Middle frontal gyrus (tissue), 1 donor: ENCODE measurements around the gene ZNF837.
"Not testable (repeated sequence)": the region's sequence is repeated elsewhere in the genome, so short reads cannot be mapped to it uniquely, and the experiment has no call there.

Source experiments
- DNase-seq: peaks from one replicate; pipeline ENCODE4 v3.0.0-alpha.2; 2015; ENCODE audit warnings: low spot score; ENCODE audit errors: extremely low spot score

ZNF837 gene

DNA sequence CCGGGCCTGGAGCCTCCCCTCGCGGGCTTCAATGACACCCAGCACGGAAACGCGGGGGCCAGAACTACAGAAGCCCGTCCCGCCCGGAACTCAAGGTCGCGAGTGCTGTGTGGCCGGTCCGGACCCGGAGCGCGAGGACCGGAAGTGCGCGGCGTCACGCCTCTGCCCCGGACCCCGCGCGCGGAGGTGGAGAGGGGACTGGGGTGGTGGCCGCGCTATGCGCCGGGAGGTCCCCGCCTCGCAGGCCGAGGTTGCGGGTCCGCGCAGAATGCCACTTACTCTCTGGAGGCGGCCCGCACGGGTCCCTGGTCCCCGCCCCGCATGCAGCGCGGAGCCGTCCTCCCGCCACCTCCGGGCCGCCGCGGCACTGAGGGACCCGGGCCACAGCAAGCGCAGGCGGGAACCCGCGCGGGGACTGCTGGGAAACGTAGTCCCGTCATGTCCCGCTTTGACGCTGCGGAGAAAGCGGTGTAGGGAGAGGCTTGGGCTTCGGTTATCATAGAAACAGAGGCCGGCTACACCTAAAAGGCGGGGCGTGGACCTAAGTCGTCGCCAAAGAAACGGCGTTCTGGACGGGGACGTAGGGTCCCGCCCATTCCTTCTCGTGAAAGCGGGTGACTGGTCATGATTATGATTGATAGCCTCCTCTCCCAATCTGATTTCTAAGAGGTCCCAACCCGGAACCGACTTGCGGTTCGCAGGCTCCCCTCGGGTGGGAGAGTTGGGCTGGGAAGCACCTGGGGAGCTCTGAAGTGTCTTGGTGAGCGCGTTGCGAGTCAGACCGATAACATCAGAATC is at the start of gene ZNF837:
ZNF837 (minus strand) TSS at position 369 of the 798 bp plus-strand sequence. CDS start 11,698 bp downstream, outside the sequence.
- peak; percentile 100 for DNase-seq

- DNase-seq = no peak
Observed at GRCh38 chr19:58429745-58430144, 48.9 kb upstream of the ZNF837 start.

DNA sequence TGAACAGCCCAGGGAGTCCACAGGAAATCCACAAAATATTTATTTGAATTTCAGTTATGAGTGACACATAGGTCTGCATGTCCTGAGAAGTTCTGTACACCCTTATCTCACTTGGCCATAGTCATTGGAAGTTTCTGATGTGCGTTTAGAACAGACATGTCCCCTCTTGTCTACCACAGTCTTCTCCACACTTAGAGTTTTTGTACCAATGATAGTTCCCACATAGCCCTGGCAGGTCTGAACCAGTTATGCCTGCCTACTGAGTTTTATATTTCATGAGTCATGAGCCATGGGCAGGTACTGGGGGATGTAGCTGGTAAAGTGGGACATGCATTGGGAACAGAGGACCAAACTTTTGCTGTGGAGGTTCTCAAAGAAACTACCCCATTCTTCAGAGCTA is 47.8 kb upstream of the ZNF837 start:
- DNase-seq = no peak

DNA sequence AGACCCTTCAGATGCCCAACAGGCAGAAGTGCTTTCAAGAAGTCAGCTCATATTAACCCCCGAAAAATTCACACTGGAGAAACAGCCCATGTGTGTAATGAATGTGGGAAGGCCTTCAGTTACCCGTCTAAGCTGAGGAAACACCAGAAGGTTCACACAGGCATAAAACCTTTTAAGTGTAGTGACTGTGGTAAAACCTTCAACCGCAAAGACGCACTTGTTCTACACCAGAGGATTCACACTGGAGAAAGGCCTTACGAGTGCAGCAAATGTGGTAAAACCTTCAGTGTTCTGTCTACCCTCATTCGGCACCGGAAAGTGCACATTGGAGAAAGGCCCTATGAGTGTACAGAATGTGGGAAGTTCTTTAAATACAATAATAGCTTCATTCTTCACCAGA is 36.2 kb upstream of the ZNF837 start:
- no peak for DNase-seq

DNA sequence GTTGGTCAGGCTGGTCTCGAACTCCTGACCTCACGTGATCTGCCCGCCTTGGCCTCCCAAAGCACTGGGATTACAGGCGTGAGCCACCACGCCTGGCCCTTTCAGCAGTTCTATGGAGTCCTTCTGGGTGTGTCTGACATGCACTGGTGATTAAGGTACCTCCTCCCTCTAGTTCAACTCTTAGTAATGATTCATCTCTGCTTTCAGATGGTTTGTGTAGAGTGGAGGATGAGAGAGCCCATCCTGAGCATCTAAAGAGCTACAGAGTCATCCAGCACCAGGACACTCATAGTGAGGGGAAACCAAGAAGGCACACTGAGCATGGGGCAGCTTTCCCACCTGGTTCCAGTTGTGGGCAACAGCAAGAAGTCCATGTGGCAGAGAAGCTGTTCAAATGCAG is 35.8 kb upstream of the ZNF837 start:
- no peak for DNase-seq

DNA sequence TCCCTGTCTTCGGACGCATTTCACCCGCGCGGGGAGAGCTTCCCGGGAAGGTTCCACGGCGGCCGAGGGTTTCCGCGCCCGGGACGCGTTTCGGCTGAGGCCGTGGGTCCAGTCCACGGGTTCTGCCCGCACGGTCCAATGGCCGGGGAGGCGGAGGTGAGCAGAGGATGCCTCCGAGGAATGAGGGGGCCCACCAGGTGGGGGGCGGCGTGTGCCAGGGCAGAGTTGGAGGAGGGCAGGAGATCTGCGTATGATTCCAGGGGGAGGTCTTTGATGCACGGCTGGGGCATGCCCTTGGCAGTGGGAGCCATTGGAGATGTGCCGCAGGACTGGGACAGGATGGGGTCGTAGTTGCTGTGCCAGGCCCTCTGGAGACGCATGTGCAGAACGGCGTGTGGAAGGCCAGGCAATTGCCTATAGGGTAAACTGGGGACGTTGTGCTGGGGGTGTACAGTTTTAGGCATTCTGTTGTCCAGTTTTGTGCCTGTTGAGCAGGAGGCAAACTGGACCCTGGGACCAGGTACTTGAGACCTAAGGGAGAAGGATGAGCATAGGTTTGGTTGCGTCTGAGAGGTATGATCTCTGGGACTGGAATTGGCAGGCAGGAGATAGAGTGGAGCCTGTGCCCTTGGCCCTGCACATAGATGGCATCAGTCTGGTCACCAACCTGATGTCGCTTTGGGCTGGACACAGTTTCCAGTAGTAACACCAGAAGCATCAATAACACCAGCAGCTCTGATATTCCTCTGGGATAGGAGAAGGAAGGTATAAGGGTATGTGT is 28.4 kb upstream of the ZNF837 start:
- DNase-seq = no peak

DNA sequence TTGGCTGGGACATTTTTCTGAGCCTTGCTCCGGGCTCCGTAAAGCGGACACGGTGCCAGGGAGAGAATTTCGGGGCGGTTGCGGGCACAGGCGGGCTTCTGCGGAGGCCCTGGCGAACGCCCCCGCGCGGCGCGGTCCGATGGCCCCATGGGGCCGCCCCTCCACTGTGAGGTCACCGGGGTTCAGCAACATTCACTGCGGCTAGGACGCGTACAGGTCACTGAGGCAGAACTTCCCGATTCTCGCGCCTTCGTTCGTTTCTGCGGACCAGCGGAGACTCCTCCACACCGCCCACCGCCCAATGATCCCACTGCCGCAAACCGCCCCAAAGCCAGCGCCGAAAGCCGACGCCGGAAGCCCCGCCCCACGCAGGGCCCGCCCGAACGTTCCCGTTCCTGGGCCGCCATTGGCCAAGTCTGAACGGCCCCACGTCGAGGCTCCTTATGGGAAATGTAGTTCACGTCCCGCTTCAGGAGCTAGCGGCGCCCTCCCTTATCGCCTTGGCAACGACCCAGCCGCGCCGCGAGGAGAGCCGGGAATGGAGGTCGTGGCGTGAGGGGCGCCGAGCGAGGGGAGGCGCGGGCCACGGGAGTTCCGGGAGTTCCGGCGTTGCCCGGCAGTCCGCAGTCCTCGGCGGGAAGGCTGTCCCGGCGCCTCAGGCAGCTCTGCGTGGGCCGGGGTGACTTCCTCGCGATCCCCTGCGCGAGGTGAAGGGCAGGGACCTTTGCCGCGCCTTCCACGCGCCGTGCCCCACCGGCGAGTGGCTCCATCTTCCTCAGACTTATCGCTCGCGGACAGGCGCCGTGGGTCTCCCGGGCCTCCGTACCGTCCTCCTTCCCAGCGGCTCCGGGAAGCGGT is 27.6 kb upstream of the ZNF837 start, which contains the start of gene ZNF584:
ZNF584 (plus strand) TSS at position 498 of the 858 bp plus-strand sequence. CDS start 499 bp downstream, outside the sequence.
- peak; percentile 95 for DNase-seq

- DNase-seq = no peak
Observed at GRCh38 chr19:58407658-58408151, 26.9 kb upstream of the ZNF837 start.

GRCh38 chr19:58406818-58407657 is 26.2 kb upstream of the ZNF837 start:
- no peak for DNase-seq

- DNase-seq = not testable (repeated sequence)
Observed at GRCh38 chr19:58403920-58404478, 23.2 kb upstream of the ZNF837 start.

DNA sequence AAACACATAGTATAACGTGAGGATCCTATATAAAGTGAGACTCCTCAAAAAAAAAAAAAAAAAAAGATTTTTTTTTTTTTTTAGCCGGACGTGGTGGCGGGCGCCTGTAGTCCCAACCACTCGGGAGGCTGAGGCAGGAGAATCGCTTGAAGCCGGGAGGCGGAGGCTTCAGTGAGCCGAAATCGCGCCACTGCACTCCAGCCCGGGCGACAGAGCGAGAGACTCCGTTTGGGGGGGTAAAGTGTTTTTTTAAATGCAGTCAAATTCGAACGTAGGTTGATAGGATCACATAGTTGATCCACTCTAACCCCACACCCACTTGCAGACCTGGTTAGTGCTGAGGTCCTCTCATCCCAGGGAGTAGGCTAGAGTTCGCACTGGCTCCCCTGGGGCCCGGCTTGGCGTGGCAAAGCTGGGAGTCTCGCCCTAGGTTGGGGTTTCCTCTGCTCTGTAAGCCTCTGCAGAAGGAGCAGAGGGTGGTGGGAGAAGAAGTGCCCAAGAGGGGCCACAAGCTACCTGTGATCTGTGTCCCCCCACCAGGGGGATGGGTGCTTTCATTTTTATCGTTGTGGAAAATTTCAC is 21.1 kb upstream of the ZNF837 start:
- DNase-seq = no peak

GRCh38 chr19:58400916-58401839 is 20.3 kb upstream of the ZNF837 start:
- DNase-seq = peak; percentile 97

GRCh38 chr19:58400316-58400915 is 19.6 kb upstream of the ZNF837 start:
- no peak for DNase-seq

DNA sequence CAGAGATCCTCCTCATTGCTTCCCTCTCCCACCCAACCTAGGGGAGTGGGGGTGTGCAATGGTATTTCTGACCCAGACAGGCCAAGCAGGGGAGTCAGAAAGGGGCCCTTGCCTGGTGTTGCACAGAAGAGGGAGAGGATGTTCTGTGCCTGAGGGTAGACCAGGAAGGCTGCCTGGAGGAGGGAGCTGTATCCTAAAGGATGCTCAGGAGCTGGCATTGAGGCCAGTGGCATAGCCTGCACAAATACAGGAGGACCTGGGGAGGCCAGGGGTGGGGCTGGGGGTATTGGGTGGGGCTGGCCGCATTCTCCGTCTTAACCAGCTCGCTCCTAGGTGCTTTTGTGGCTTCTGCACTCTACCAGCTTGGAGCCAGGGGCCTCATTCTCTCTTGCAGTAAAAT is 19.1 kb upstream of the ZNF837 start:
- DNase-seq = no peak

- no peak for DNase-seq
Observed at GRCh38 chr19:58398545-58398944, 17.7 kb upstream of the ZNF837 start.

- DNase-seq = no peak
Observed at GRCh38 chr19:58398087-58398486, 17.3 kb upstream of the ZNF837 start.

DNA sequence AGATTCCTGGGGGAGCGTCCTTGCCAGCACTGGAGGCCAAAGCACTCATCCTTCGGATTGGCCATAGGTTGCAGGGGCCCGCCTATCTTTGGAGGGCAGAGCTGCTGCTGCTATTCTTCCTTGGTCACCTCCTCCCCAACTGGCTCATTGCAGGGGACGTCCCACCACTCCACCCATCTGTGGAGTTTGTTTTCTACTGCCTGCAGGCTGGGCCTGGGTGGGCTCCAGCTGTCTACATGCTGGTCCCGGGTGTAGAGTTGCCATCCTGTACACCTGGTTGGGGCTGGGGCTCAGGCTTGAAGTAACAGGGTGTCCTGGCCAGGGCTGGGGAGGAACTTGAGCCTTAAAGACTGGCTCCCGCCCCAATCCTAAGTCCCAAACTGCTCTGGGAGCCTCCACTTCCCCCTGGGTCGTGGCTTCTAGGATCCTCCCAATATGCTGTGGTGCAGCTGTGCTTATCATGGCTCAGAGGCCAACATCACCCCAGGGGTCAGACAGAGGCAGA is 16.8 kb upstream of the ZNF837 start:
- DNase-seq = no peak
